GM12801 (cell line): Measurements from ENCODE around the gene BRD3OS.

Experiments used
- CTCF ChIP-seq: IDR thresholded peaks from one replicate; pipeline ENCODE4 v1.5.1; 2011; ENCODE audit warnings: control low read depth; ENCODE audit not compliant: insufficient read length; ENCODE audit errors: extremely low read depth

Gene BRD3OS

GRCh38 chr9:134041649-134041962 is 16.3 kb downstream of the BRD3OS start:
- no peak for TF ChIP-seq CTCF

GRCh38 chr9:134043531-134043988 is 18.3 kb downstream of the BRD3OS start:
- TF ChIP-seq CTCF, result no peak

- TF ChIP-seq CTCF, result no peak
Observed at GRCh38 chr9:134044944-134045343, 19.7 kb downstream of the BRD3OS start.

- TF ChIP-seq CTCF, result no peak
Observed at GRCh38 chr9:134045841-134046544, 20.7 kb downstream of the BRD3OS start.

GRCh38 chr9:134046894-134047681 is 21.8 kb downstream of the BRD3OS start:
- no peak for TF ChIP-seq CTCF

GRCh38 chr9:134047868-134048581 is 22.7 kb downstream of the BRD3OS start:
- TF ChIP-seq CTCF, result no peak

GRCh38 chr9:134048582-134048968 is 23.3 kb downstream of the BRD3OS start:
- no peak for TF ChIP-seq CTCF
